Endothelial cell of umbilical vein (primary cell): ENCODE measurements around the gene RPL41. TPM values are rescaled to one million over a fixed set of nuclear protein-coding genes. Genes with fewer than 3 reads are reported as not detected.

Experiments used
- polyA plus RNA-seq, 4 experiments: library from polyadenylated mRNA; depleted of rRNA in 3 of 4; stranded (reverse) in 3 of 4; unstranded in 1 of 4; fragments of >200 nt; gene quantifications; 2 replicates each; pipeline versions ENCODE4 v1.2.1 to v1.2.3, GENCODE V29; 2011 to 2012; ENCODE audit warnings: missing spikeins in 1 of 4
- total RNA-seq: library from RNA; stranded (reverse); gene quantifications from 2 replicates; pipeline ENCODE4 v1.2.3, GENCODE V29; 2021

The RPL41 gene
- total and polyA plus RNA-seq, 2 donors (not counting 3 experiments of a cell fraction or from before 2014, with no cell fraction given) = 3,212 to 9,990 TPM

Other genes starting within 250 kb of the RPL41 start
- 23.5 and 24.9 TPM in 2 replicates for gene PYM1, start 188.7 kb upstream of the RPL41 start, total RNA-seq
- gene PYM1, start 188.7 kb upstream of the RPL41 start, polyA plus RNA-seq = 16.8 and 18.7 TPM in 2 replicates
- gene DGKA, start 185.5 kb upstream of the RPL41 start, total RNA-seq = 49.8 and 64.3 TPM in 2 replicates
- gene DGKA, start 185.5 kb upstream of the RPL41 start, polyA plus RNA-seq = 48.6 and 53.2 TPM in 2 replicates
- gene PMEL, start 150.6 kb upstream of the RPL41 start, total RNA-seq = 0.42 and 0.51 TPM in 2 replicates
- gene PMEL, start 150.6 kb upstream of the RPL41 start, polyA plus RNA-seq = 0.99 and 2.0 TPM in 2 replicates
- 63.6 and 69.8 TPM in 2 replicates for gene CDK2, start 149.8 kb upstream of the RPL41 start, total RNA-seq
- gene CDK2, start 149.8 kb upstream of the RPL41 start, polyA plus RNA-seq = 46.7 and 52.2 TPM in 2 replicates
- 97.4 and 103 TPM in 2 replicates for gene RAB5B, start 142.6 kb upstream of the RPL41 start, total RNA-seq
- 98.8 and 105 TPM in 2 replicates for gene RAB5B, start 142.6 kb upstream of the RPL41 start, polyA plus RNA-seq
- 24.3 and 24.8 TPM in 2 replicates for gene SUOX, start 119.4 kb upstream of the RPL41 start, total RNA-seq
- gene SUOX, start 119.4 kb upstream of the RPL41 start, polyA plus RNA-seq = 29.1 and 31.4 TPM in 2 replicates
- 3.5 and 5.4 TPM in 2 replicates for gene IKZF4, start 95.6 kb upstream of the RPL41 start, total RNA-seq
- 2.5 and 3.4 TPM in 2 replicates for gene IKZF4, start 95.6 kb upstream of the RPL41 start, polyA plus RNA-seq
- 57.3 and 66.7 TPM in 2 replicates for gene RPS26, start 74.7 kb upstream of the RPL41 start, total RNA-seq
- 1,837 and 1,847 TPM in 2 replicates for gene RPS26, start 74.7 kb upstream of the RPL41 start, polyA plus RNA-seq
- gene ERBB3, start 36.5 kb upstream of the RPL41 start, total RNA-seq = 0.11 TPM in 1 of 2 replicates, not detected in the other
- 0.08 and 1.5 TPM in 2 replicates for gene ERBB3, start 36.5 kb upstream of the RPL41 start, polyA plus RNA-seq
- gene PA2G4, start 12.1 kb upstream of the RPL41 start, total RNA-seq = 170 and 188 TPM in 2 replicates
- 94.2 and 121 TPM in 2 replicates for gene PA2G4, start 12.1 kb upstream of the RPL41 start, polyA plus RNA-seq
- gene ZC3H10, start 1.6 kb downstream of the RPL41 start, total RNA-seq = 8.7 and 10.1 TPM in 2 replicates
- 2.6 and 3.0 TPM in 2 replicates for gene ZC3H10, start 1.6 kb downstream of the RPL41 start, polyA plus RNA-seq
- gene ESYT1, start 11.6 kb downstream of the RPL41 start, total RNA-seq = 133 and 161 TPM in 2 replicates
- gene ESYT1, start 11.6 kb downstream of the RPL41 start, polyA plus RNA-seq = 233 and 234 TPM in 2 replicates
- 135 and 137 TPM in 2 replicates for gene MYL6B, start 36.0 kb downstream of the RPL41 start, total RNA-seq
- 130 and 185 TPM in 2 replicates for gene MYL6B, start 36.0 kb downstream of the RPL41 start, polyA plus RNA-seq
- gene MYL6, start 41.7 kb downstream of the RPL41 start, total RNA-seq = 2,364 and 2,543 TPM in 2 replicates
- gene MYL6, start 41.7 kb downstream of the RPL41 start, polyA plus RNA-seq = 6,581 and 8,470 TPM in 2 replicates
- 117 and 121 TPM in 2 replicates for gene SMARCC2, start 72.8 kb downstream of the RPL41 start, total RNA-seq
- gene SMARCC2, start 72.8 kb downstream of the RPL41 start, polyA plus RNA-seq = 51.1 and 51.9 TPM in 2 replicates
- 80.1 and 88.3 TPM in 2 replicates for gene RNF41, start 105.3 kb downstream of the RPL41 start, total RNA-seq
- gene RNF41, start 105.3 kb downstream of the RPL41 start, polyA plus RNA-seq = 203 and 241 TPM in 2 replicates
- 41.0 and 42.4 TPM in 2 replicates for gene NABP2, start 107.7 kb downstream of the RPL41 start, total RNA-seq
- gene NABP2, start 107.7 kb downstream of the RPL41 start, polyA plus RNA-seq = 55.3 and 59.7 TPM in 2 replicates
- gene SLC39A5, start 113.4 kb downstream of the RPL41 start, total RNA-seq = not detected in 2 replicates
- 0.10 and 0.11 TPM in 2 replicates for gene SLC39A5, start 113.4 kb downstream of the RPL41 start, polyA plus RNA-seq
- gene ANKRD52, start 141.8 kb downstream of the RPL41 start, total RNA-seq = 62.0 and 66.3 TPM in 2 replicates
- 28.6 and 30.8 TPM in 2 replicates for gene ANKRD52, start 141.8 kb downstream of the RPL41 start, polyA plus RNA-seq
- gene COQ10A, start 150.3 kb downstream of the RPL41 start, total RNA-seq = 14.7 and 15.3 TPM in 2 replicates
- gene COQ10A, start 150.3 kb downstream of the RPL41 start, polyA plus RNA-seq = 30.2 and 32.4 TPM in 2 replicates
- 296 and 312 TPM in 2 replicates for gene CS, start 183.7 kb downstream of the RPL41 start, total RNA-seq
- gene CS, start 183.7 kb downstream of the RPL41 start, polyA plus RNA-seq = 115 and 129 TPM in 2 replicates
- gene CNPY2, start 199.4 kb downstream of the RPL41 start, total RNA-seq = 166 and 183 TPM in 2 replicates
- 205 and 256 TPM in 2 replicates for gene CNPY2, start 199.4 kb downstream of the RPL41 start, polyA plus RNA-seq
- gene PAN2, start 217.4 kb downstream of the RPL41 start, total RNA-seq = 21.5 and 24.4 TPM in 2 replicates
- gene PAN2, start 217.4 kb downstream of the RPL41 start, polyA plus RNA-seq = 21.0 and 21.9 TPM in 2 replicates
- not detected in 2 replicates for gene IL23A, start 222.3 kb downstream of the RPL41 start, total RNA-seq
- gene IL23A, start 222.3 kb downstream of the RPL41 start, polyA plus RNA-seq = 0.12 TPM in 1 of 2 replicates, not detected in the other
- gene STAT2, start 243.5 kb downstream of the RPL41 start, total RNA-seq = 66.5 and 74.8 TPM in 2 replicates
- 58.5 and 62.8 TPM in 2 replicates for gene STAT2, start 243.5 kb downstream of the RPL41 start, polyA plus RNA-seq
- gene APOF, start 246.2 kb downstream of the RPL41 start, total RNA-seq = not detected in 2 replicates
- gene APOF, start 246.2 kb downstream of the RPL41 start, polyA plus RNA-seq = not detected in 2 replicates